H1 (cell line): ENCODE results near the gene DOP1B. TPM values are rescaled to one million over a fixed set of nuclear protein-coding genes. Genes with fewer than 3 reads are reported as not detected.

ENCODE experiments used
- CTCF ChIA-PET: fragments of 300-600 bp; sonication (Branson Sonifier 250); formaldehyde crosslinking; loops from one replicate; lab custom pipeline; 2021; ENCODE audit not compliant: partially characterized antibody; lab: Charles Lee
- POLR2A ChIA-PET: fragments of 300-600 bp; sonication (Branson Sonifier 250); formaldehyde crosslinking; loops from one replicate; lab custom pipeline; 2021; ENCODE audit warnings: inconsistent platforms; ENCODE audit not compliant: partially characterized antibody; lab: Charles Lee
- DNase-seq, 2 experiments: peaks; one replicate each; pipeline versions ENCODE4 v3.0.0 to v3.0.0-alpha.2; 2010 to 2022; ENCODE audit warnings: low spot score in 2 of 2, low read depth in 1 of 2, mixed read lengths in 1 of 2
- FAIRE-seq: peaks from 2 replicates; lab custom pipeline; 2011; peaks lifted over from hg19 to GRCh38; lab: Jason Lieb, UNC
- H2AFZ ChIP-seq: 2 replicates; pipeline ENCODE4 v1.8.1; 2012; ENCODE audit warnings: low read length, inconsistent platforms
- H2AK5ac ChIP-seq: 2 replicates; pipeline ENCODE4 v1.6.1; 2013; ENCODE audit warnings: low read depth, low read length
- H2BK120ac ChIP-seq: replicated peaks from 2 replicates; pipeline ENCODE3; 2013; ENCODE audit warnings: low read depth, low read length, inconsistent platforms
- H2BK12ac ChIP-seq: 2 replicates; pipeline ENCODE4 v1.6.1; 2013; ENCODE audit warnings: low read depth, low read length
- H2BK15ac ChIP-seq: 2 replicates; pipeline ENCODE4 v1.6.1; 2013; ENCODE audit warnings: low read length
- H2BK20ac ChIP-seq: 2 replicates; pipeline ENCODE4 v1.6.1; 2013; ENCODE audit warnings: low read length
- H2BK5ac ChIP-seq: 2 replicates; pipeline ENCODE4 v1.6.1; 2013; ENCODE audit warnings: low read depth, low read length
- H3K14ac ChIP-seq: 2 replicates; pipeline ENCODE4 v1.6.1; 2013; ENCODE audit warnings: inconsistent platforms; ENCODE audit not compliant: insufficient read length
- H3K18ac ChIP-seq: 2 replicates; pipeline ENCODE4 v1.6.1; 2013; ENCODE audit warnings: low read length; ENCODE audit errors: extremely low read depth
- H3K23ac ChIP-seq: 2 replicates; pipeline ENCODE4 v1.6.1; 2013; ENCODE audit warnings: inconsistent platforms; ENCODE audit not compliant: insufficient read length
- H3K23me2 ChIP-seq: 2 replicates; pipeline ENCODE4 v1.6.1; 2013; ENCODE audit warnings: low read depth, low read length
- H3K27ac ChIP-seq: 2 replicates; pipeline ENCODE4 v1.6.1; 2011; ENCODE audit warnings: low read depth, low read length, inconsistent platforms
- H3K27me3 ChIP-seq, 4 experiments: replicated peaks in 1 of 4; 1 replicate in 1 of 4; 2 replicates in 3 of 4; pipeline versions ENCODE4 v1.6.1 to v1.8.1; 2011 to 2013; ENCODE audit warnings: low read length in 3 of 4, mild to moderate bottlenecking in 3 of 4, inconsistent platforms in 2 of 4, mixed read lengths in 2 of 4, moderate library complexity in 1 of 4; ENCODE audit not compliant: control insufficient read depth in 3 of 4, insufficient read depth in 3 of 4; ENCODE audit errors: extremely low read depth in 1 of 4
- H3K36me3 ChIP-seq, 4 experiments: 2 replicates each; pipeline versions ENCODE4 v1.6.1 to v1.8.1; 2011 to 2013; ENCODE audit warnings: mild to moderate bottlenecking in 4 of 4, low read length in 3 of 4, moderate library complexity in 2 of 4, control low read depth in 1 of 4, inconsistent platforms in 1 of 4; ENCODE audit not compliant: insufficient read depth in 4 of 4, control insufficient read depth in 2 of 4
- H3K4ac ChIP-seq: replicated peaks from 2 replicates; pipeline ENCODE3; 2013; ENCODE audit warnings: low read length, low read depth, mixed read lengths, inconsistent platforms; ENCODE audit not compliant: insufficient read length
- H3K4me1 ChIP-seq, 4 experiments: replicated peaks in 1 of 4; 1 replicate in 1 of 4; 2 replicates in 3 of 4; pipeline versions ENCODE4 v1.6.1 to v1.8.1; 2011 to 2013; ENCODE audit warnings: low read length in 3 of 4, inconsistent platforms in 2 of 4, mixed read lengths in 1 of 4; ENCODE audit not compliant: insufficient read depth in 4 of 4, control insufficient read depth in 3 of 4
- H3K4me2 ChIP-seq, 2 experiments: 2 replicates each; pipeline versions ENCODE4 v1.6.1 to v1.8.1; 2011 to 2013; ENCODE audit warnings: low read depth in 2 of 2, low read length in 2 of 2, control low read depth in 1 of 2, inconsistent platforms in 1 of 2, mild to moderate bottlenecking in 1 of 2; ENCODE audit not compliant: insufficient read depth in 1 of 2
- H3K4me3 ChIP-seq, 4 experiments: fragments of 200-600, 300-600 bp in 1 of 4; sonication (generic), shearing (Covaris generic), sonication (Bioruptor Twin) in 1 of 4; 2 replicates each; pipeline versions ENCODE4 v1.5.1 to v1.8.1; 2011 to 2016; ENCODE audit warnings: low read length in 4 of 4, low read depth in 3 of 4, control low read depth in 2 of 4, inconsistent platforms in 2 of 4, mild to moderate bottlenecking in 2 of 4, mixed read lengths in 1 of 4, moderate library complexity in 1 of 4; ENCODE audit not compliant: insufficient read depth in 2 of 4; ENCODE audit errors: extremely low read depth in 1 of 4
- H3K56ac ChIP-seq: replicated peaks from 2 replicates; pipeline ENCODE3; 2013; ENCODE audit warnings: low read depth, mild to moderate bottlenecking, mixed read lengths, low read length, inconsistent platforms; ENCODE audit not compliant: insufficient read length
- H3K79me1 ChIP-seq: 2 replicates; pipeline ENCODE4 v1.6.1; 2013; ENCODE audit warnings: low read depth, low read length, control low read depth
- H3K79me2 ChIP-seq, 2 experiments: 2 replicates each; pipeline versions ENCODE4 v1.6.1 to v1.8.1; 2012 to 2013; ENCODE audit warnings: low read length in 2 of 2, mild to moderate bottlenecking in 2 of 2, inconsistent platforms in 1 of 2; ENCODE audit not compliant: insufficient read depth in 2 of 2, control insufficient read depth in 1 of 2
- H3K9ac ChIP-seq, 4 experiments: replicated peaks in 1 of 4; 1 replicate in 1 of 4; 2 replicates in 3 of 4; pipeline versions ENCODE4 v1.6.1 to v1.8.1; 2011 to 2013; ENCODE audit warnings: low read depth in 3 of 4, low read length in 3 of 4, control low read depth in 2 of 4, mild to moderate bottlenecking in 2 of 4, moderate library complexity in 2 of 4, inconsistent platforms in 1 of 4; ENCODE audit errors: extremely low read depth in 1 of 4
- H3K9me3 ChIP-seq, 2 experiments: 2 replicates each; pipeline versions ENCODE4 v1.6.1 to v1.8.1; 2012 to 2013; ENCODE audit warnings: mild to moderate bottlenecking in 2 of 2, moderate library complexity in 2 of 2, control low read depth in 1 of 2, inconsistent platforms in 1 of 2, low read depth in 1 of 2, low read length in 1 of 2, mixed read lengths in 1 of 2; ENCODE audit not compliant: insufficient read depth in 2 of 2
- H4K20me1 ChIP-seq, 2 experiments: replicated peaks in 1 of 2; 2 replicates each; pipeline versions ENCODE3 to v1.8.1; 2011 to 2013; ENCODE audit warnings: inconsistent platforms in 2 of 2, low read length in 2 of 2, mild to moderate bottlenecking in 1 of 2; ENCODE audit not compliant: insufficient read depth in 2 of 2, control insufficient read depth in 1 of 2
- H4K5ac ChIP-seq: 2 replicates; pipeline ENCODE4 v1.6.1; 2013; ENCODE audit warnings: low read length, low read depth, mixed read lengths, inconsistent platforms; ENCODE audit not compliant: insufficient read length
- H4K8ac ChIP-seq: 2 replicates; pipeline ENCODE4 v1.8.0; 2013; ENCODE audit warnings: mild to moderate bottlenecking, moderate library complexity, low read length, inconsistent platforms; ENCODE audit not compliant: insufficient read depth; ENCODE audit errors: extremely low read depth
- H4K91ac ChIP-seq: replicated peaks from 2 replicates; pipeline ENCODE3; 2013; ENCODE audit warnings: low read length, mixed read lengths, inconsistent platforms; ENCODE audit not compliant: insufficient read length
- CEBPB ChIP-seq: IDR thresholded peaks from 2 replicates; pipeline ENCODE4 v1.6.1; 2012; ENCODE audit warnings: low read depth, low read length
- CHD1 ChIP-seq: IDR thresholded peaks from 2 replicates; pipeline ENCODE4 v1.6.1; 2012; ENCODE audit warnings: low read depth, low read length, improper control_type of control experiment
- EP300 ChIP-seq, 2 experiments: IDR thresholded peaks; 1 replicate in 1 of 2; 2 replicates in 1 of 2; pipeline ENCODE4 v1.6.1; 2011 to 2012; ENCODE audit warnings: low read depth in 2 of 2, low read length in 2 of 2, mild to moderate bottlenecking in 2 of 2, borderline replicate concordance in 1 of 2, inconsistent platforms in 1 of 2, moderate library complexity in 1 of 2
- GTF2F1 ChIP-seq: IDR thresholded peaks from 2 replicates; pipeline ENCODE4 v1.6.1; 2012; ENCODE audit warnings: low read depth, low read length, improper control_type of control experiment, borderline replicate concordance
- HDAC2 ChIP-seq, 2 experiments: fragments of 300-600 bp in 1 of 2; sonication (generic) in 1 of 2; IDR thresholded peaks; 2 replicates each; pipeline ENCODE4 v1.6.1; 2011 to 2012; ENCODE audit warnings: low read depth in 2 of 2, low read length in 2 of 2, mild to moderate bottlenecking in 2 of 2, moderate library complexity in 2 of 2, borderline replicate concordance in 1 of 2, inconsistent platforms in 1 of 2
- MAFK ChIP-seq: IDR thresholded peaks from 2 replicates; pipeline ENCODE4 v1.6.1; 2012; ENCODE audit warnings: low read depth, mild to moderate bottlenecking, improper control_type of control experiment, low read length
- NRF1 ChIP-seq: IDR thresholded peaks from 2 replicates; pipeline ENCODE4 v1.6.1; 2011; ENCODE audit warnings: mild to moderate bottlenecking, low read depth, low read length, improper control_type of control experiment
- SUZ12 ChIP-seq: fragments of 200-600 bp; sonication (generic); IDR thresholded peaks from 2 replicates; pipeline ENCODE4 v1.6.1; 2012; ENCODE audit warnings: mild to moderate bottlenecking, inconsistent platforms, low read length, moderate library complexity, mixed read lengths
- WGBS, 2 experiments: shearing (Covaris generic) in 1 of 2; methylation state at CpG; one replicate each; pipeline versions ENCODE4 v1.1.6 to v1.1.7; 2013 to 2015; ENCODE audit warnings: low lambda C conversion rate in 2 of 2, mixed read lengths in 2 of 2, inconsistent platforms in 1 of 2, low coverage in 1 of 2, missing lambda C conversion rate in 1 of 2; ENCODE audit not compliant: insufficient replicate concordance in 2 of 2, insufficient coverage in 1 of 2, insufficient read length in 1 of 2; ENCODE audit errors: extremely low coverage in 1 of 2, missing lambda C conversion rate in 1 of 2; 5-methylcytosine and 5-hydroxymethylcytosine counted together
- polyA plus RNA-seq, 7 experiments: library from polyadenylated mRNA; depleted of rRNA in 3 of 7; stranded (reverse) in 5 of 7; unstranded in 2 of 7; fragments of >200 nt in 5 of 7; fragments of 200-250 nt in 2 of 7; gene quantifications; 1 replicate in 5 of 7; 2 replicates in 1 of 7; 4 replicates in 1 of 7; pipeline versions ENCODE4 v1.2.1 to v1.2.3, GENCODE V29; 2011 to 2013; ENCODE audit warnings: missing spikeins in 2 of 7, mixed read lengths in 2 of 7
- total RNA-seq: library from RNA; stranded (reverse); fragmentation: NEBNext Ultra II Directional; extraction: Animal tissue kit (Norgen Biotek cat#: 25700); gene quantifications from 2 replicates; pipeline ENCODE4 v1.2.1, GENCODE V29; 2021

Gene DOP1B
- total and polyA plus RNA-seq, 2 of the 8 experiments (the other 6 are each of a cell fraction or from before 2014, with no cell fraction given) = 2.8 to 9.9 TPM

DNA sequence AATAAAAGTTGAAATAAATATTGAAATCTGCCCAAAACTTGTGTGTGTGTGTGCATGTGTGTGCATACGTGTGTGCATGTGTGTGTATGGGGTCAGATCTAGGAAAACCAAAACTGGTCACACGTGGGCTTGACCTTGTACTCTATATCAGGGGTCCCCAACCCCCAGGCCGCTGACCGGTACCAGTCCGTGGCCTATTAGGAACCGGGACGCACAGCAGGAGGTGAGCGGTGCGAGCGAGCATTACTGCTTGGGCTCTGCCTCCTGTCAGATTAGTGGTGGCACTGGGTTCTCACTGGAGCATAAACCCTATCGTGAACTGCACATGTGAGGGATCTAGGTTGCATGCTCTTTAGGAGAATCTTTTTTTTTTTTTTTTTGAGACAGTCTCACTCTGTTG, 8.7 kb downstream of the DOP1B start:
- no peak overlapping the region for H4K5ac ChIP-seq
- peaks cover 0 to 2% of the 10 kb centered on the region in 2 experiments; a peak in 1 of 4 replicates for H3K79me2 ChIP-seq
- H3K4ac ChIP-seq = no peak overlapping the region
- H3K27ac ChIP-seq = no peak overlapping the region
- ChIA-PET POLR2A (no interaction called here), CTCF (no interaction called here)
- H2BK120ac ChIP-seq = no peak overlapping the region
- 93% methylated on average over 11 of the region's 11 CpGs; no CpG with 5 or more reads in 1 of the 2 experiments for WGBS, 2 experiments
- no peak overlapping the region for H2BK12ac ChIP-seq
- DNase-seq (no peak), FAIRE-seq (no peak)
- H2BK15ac ChIP-seq = no peak overlapping the region
- 0 out of 2 replicates have a peak, but pooled peaks cover 4% of the 10 kb centered on the region for H3K79me1 ChIP-seq
- no peak for TF ChIP-seq HDAC2 (IDR thresholded peaks at IDR 0.05; ENCODE audit: borderline replicate concordance in 1 of 2, low read depth in 2 of 2, low read length in 2 of 2)
- no peak for TF ChIP-seq SUZ12
- TF ChIP-seq EP300 (IDR thresholded peaks at IDR 0.05; ENCODE audit: borderline replicate concordance in 1 of 2, low read depth in 2 of 2, low read length in 2 of 2) = no peak
- no peak for TF ChIP-seq GTF2F1
- TF ChIP-seq CEBPB = no peak
- no peak for TF ChIP-seq NRF1
- no peak for TF ChIP-seq MAFK
- TF ChIP-seq CHD1 = no peak
- H3K36me3 ChIP-seq = 0 out of 8 replicates have a peak, but pooled peaks cover 0 to 2% (median 0%) of the 10 kb centered on the region in 4 experiments
- no peaks in the 10 kb centered on the region for H4K20me1 ChIP-seq
- H3K9ac ChIP-seq = no peak overlapping the region
- H2AK5ac ChIP-seq = no peak overlapping the region
- H3K4me1 ChIP-seq = no peaks in the 10 kb centered on the region
- no peak overlapping the region for H2BK5ac ChIP-seq
- H3K56ac ChIP-seq = no peak overlapping the region
- H3K23ac ChIP-seq = no peak overlapping the region
- H3K14ac ChIP-seq = no peak overlapping the region
- no peak overlapping the region for H2AFZ ChIP-seq
- H3K18ac ChIP-seq = no peak overlapping the region
- H3K4me3 ChIP-seq = no peak overlapping the region
- H3K23me2 ChIP-seq = no peaks in the 10 kb centered on the region
- no peaks in the 10 kb centered on the region; a peak in 1 of 4 replicates for H3K9me3 ChIP-seq
- no peak overlapping the region for H3K4me2 ChIP-seq
- H3K27me3 ChIP-seq = no peaks in the 10 kb centered on the region
- no peak overlapping the region for H4K91ac ChIP-seq
- H4K8ac ChIP-seq = no peak overlapping the region
- H2BK20ac ChIP-seq = no peak overlapping the region
